Mesodermal cell (in vitro differentiated cells): ENCODE results near the gene MACROD2.

ENCODE experiments used
- H3K27ac ChIP-seq: 2 replicates; pipeline ENCODE4 v1.7.0; 2013; ENCODE audit warnings: mild to moderate bottlenecking, low read depth, low read length, moderate library complexity; ENCODE audit not compliant: severe bottlenecking
- H3K36me3 ChIP-seq: 2 replicates; pipeline ENCODE4 v1.7.1; 2013; ENCODE audit warnings: mild to moderate bottlenecking, low read length, moderate library complexity; ENCODE audit not compliant: control insufficient read depth, insufficient read depth
- H3K4me1 ChIP-seq: one replicate; pipeline ENCODE4 v1.7.1; 2013; ENCODE audit warnings: mild to moderate bottlenecking, low read length; ENCODE audit not compliant: insufficient read depth, control insufficient read depth, poor library complexity, severe bottlenecking
- H3K4me3 ChIP-seq: 2 replicates; pipeline ENCODE4 v1.7.0; 2013; ENCODE audit warnings: low read length, control low read depth, mild to moderate bottlenecking; ENCODE audit not compliant: insufficient read depth, poor library complexity, severe bottlenecking; ENCODE audit errors: extremely low read depth
- H3K9me3 ChIP-seq: 2 replicates; pipeline ENCODE4 v1.7.1; 2013; ENCODE audit warnings: mild to moderate bottlenecking, low read length, moderate library complexity; ENCODE audit not compliant: control insufficient read depth
- WGBS, 2 experiments: methylation state at CpG; one replicate each; pipeline ENCODE4 v1.1.5; 2013; ENCODE audit warnings: missing lambda C conversion rate in 2 of 2; ENCODE audit not compliant: insufficient coverage in 2 of 2; 5-methylcytosine and 5-hydroxymethylcytosine counted together

Gene MACROD2

GRCh38 chr20:15840636-15841301 lies 1845.5 kb downstream of the MACROD2 start:
- WGBS, 2 experiments: no CpG with 5 or more reads among the region's 4 CpGs
- Histone ChIP-seq H3K4me3 (no peak overlapping the region), H3K27ac (no peak overlapping the region), H3K4me1 (no peaks in the 10 kb centered on the region), H3K36me3 (no peaks in the 10 kb centered on the region), H3K9me3 (no peaks in the 10 kb centered on the region)

GRCh38 chr20:15842872-15843271 lies 1847.6 kb downstream of the MACROD2 start:
- no CpG with 5 or more reads among the region's 1 CpG for WGBS, 2 experiments
- Histone ChIP-seq H3K9me3 (no peaks in the 10 kb centered on the region), H3K4me1 (no peaks in the 10 kb centered on the region), H3K36me3 (no peaks in the 10 kb centered on the region), H3K27ac (no peak overlapping the region), H3K4me3 (no peak overlapping the region)

DNA sequence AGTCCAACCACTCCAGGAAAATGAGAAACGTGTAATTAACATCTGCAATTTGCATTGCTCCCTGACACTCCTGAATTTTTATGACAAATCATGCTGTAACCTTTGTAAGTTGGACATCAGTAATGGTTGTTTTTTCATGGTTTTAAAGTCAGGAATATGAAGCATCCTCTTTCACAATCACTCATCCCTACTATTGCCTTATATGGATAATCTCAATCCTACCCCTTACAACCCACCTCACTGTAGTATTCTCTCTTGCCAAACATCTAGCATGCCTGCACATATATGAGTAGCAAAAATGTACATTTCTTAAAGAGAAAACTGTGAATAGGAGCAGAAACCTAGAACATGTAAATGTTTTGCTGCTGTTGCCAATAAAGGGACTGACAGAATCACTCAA lies 1848.5 kb downstream of the MACROD2 start:
- no CpG with 5 or more reads among the region's 1 CpG for WGBS, 2 experiments

GRCh38 chr20:15847196-15847784 lies 1852.0 kb downstream of the MACROD2 start:
- Histone ChIP-seq H3K9me3 (no peaks in the 10 kb centered on the region), H3K4me1 (no peaks in the 10 kb centered on the region), H3K4me3 (no peak overlapping the region), H3K27ac (no peak overlapping the region), H3K36me3 (no peaks in the 10 kb centered on the region)
- 89 to 96% methylated on average over 4 to 5 of the region's 8 CpGs for WGBS, 2 experiments

More for the DNA sequence above, 1848.5 kb downstream of the MACROD2 start:
- H3K4me3 ChIP-seq: no peak overlapping the region
- H3K36me3 ChIP-seq: no peaks in the 10 kb centered on the region
- H3K27ac ChIP-seq: no peak overlapping the region
- H3K4me1 ChIP-seq: no peaks in the 10 kb centered on the region
- no peaks in the 10 kb centered on the region for H3K9me3 ChIP-seq

- no peaks in the 10 kb centered on the region for H3K36me3 ChIP-seq
- no peak overlapping the region for H3K4me3 ChIP-seq
- H3K4me1 ChIP-seq: no peaks in the 10 kb centered on the region
- no peaks in the 10 kb centered on the region for H3K9me3 ChIP-seq
- WGBS, 2 experiments: no CpG with 5 or more reads among the region's 3 CpGs
- H3K27ac ChIP-seq: no peak overlapping the region
Observed at GRCh38 chr20:15848126-15848525, 1852.8 kb downstream of the MACROD2 start.

DNA sequence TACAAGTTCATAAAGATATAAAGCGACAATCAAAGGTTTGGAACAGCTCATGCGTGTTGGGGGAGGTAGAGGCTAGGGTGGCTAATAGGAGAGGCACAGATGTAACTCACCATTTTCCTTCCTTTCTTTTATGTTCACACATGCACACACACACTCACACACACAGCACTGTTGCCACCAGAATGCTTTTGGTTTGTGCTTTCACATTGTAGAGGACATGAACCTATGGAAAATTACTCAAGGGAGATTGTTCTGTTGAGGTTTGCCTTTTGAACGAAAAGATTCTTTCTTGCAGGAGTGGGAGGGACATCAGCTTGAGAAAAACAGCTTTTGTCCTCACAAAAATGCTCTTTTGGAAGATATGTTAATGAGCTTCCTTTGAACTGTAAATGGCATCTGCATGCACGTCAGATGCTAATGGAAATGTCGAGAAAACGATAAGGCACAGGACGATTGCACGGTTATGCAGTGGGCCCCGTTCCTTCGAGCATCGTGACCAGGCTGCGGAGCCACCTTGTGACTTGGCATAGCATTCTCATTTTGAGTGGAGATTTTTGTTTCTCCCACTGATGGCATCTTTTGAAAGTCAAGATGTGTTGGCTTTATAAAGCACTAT lies 1853.8 kb downstream of the MACROD2 start:
- H3K36me3 ChIP-seq: no peaks in the 10 kb centered on the region
- H3K27ac ChIP-seq: no peak overlapping the region
- H3K9me3 ChIP-seq: no peaks in the 10 kb centered on the region
- 80 to 81% methylated on average over 9 to 11 of the region's 12 CpGs for WGBS, 2 experiments
- H3K4me3 ChIP-seq: no peak overlapping the region
- no peaks in the 10 kb centered on the region for H3K4me1 ChIP-seq

DNA sequence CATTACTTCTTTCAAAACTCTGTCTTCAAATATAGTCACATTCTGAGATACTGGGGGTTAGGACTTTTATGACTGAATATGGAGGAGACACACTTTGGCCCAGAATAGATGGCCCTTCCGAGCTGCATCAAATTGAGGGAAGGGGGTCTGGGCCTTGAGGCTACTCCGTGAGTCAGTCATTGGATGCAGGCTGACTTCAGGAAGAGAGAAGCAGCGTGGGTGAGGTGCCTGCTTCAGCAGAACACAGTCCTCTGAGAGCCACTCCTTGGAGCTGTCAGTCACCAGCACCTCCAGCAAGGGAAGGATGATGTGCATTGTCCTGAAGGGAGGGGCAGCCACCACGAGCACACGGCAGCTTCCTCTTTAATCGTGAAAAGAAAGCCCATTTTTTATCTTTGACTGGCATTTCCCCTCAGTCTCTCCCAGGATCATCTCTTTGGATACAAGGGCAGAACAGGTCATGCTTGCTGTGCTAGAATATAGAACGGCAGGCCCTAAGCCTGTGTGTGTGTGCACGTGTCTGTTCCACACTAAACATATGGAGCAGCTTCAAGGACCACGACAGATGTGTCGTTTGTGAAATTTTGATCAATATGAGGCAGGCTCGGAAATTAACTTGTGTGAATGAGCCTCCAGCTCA lies 1856.4 kb downstream of the MACROD2 start:
- Histone ChIP-seq H3K36me3 (no peaks in the 10 kb centered on the region), H3K4me3 (no peak overlapping the region), H3K4me1 (no peaks in the 10 kb centered on the region), H3K27ac (no peak overlapping the region), H3K9me3 (no peaks in the 10 kb centered on the region)
- WGBS, 2 experiments: 85 to 88% methylated on average over 9 to 10 of the region's 11 CpGs

- no peak overlapping the region for H3K4me3 ChIP-seq
- H3K9me3 ChIP-seq: no peaks in the 10 kb centered on the region
- 80% methylated on average over 1 of the region's 2 CpGs; no CpG with 5 or more reads in 1 of the 2 experiments for WGBS, 2 experiments
- no peaks in the 10 kb centered on the region for H3K4me1 ChIP-seq
- no peak overlapping the region for H3K27ac ChIP-seq
- no peaks in the 10 kb centered on the region for H3K36me3 ChIP-seq
Observed at GRCh38 chr20:15854911-15855310, 1859.6 kb downstream of the MACROD2 start.

DNA sequence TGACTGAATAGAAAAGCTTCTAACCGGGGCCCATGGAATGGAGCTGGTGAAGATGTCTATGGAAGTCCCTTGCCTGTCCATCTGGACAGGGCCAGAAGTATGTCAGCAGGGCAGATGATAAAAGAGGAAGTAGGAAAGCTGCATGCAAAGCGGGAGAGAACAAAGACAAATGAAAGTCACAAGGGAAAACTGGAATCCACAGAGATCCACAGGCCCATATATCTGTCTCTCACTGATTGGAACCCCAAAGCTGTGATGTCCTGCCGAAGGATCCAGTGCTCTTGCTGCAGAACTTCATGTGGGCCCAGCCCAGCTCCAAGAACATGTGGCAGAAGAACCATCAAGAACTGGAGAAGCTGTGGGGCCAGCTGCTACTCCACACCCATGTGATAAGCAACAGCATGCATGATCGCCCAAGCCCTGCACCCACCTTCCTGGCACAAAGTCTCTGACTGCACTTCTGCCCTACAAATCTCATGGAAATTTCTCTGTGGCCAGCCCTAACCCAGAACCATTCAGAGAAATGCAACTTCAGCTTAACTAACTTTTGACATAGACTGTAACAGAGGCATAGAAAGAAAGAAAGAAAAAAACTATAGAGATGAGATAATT lies 1862.0 kb downstream of the MACROD2 start:
- no peak overlapping the region for H3K27ac ChIP-seq
- no peaks in the 10 kb centered on the region for H3K4me1 ChIP-seq
- H3K9me3 ChIP-seq: no peaks in the 10 kb centered on the region
- no peaks in the 10 kb centered on the region for H3K36me3 ChIP-seq
- H3K4me3 ChIP-seq: no peak overlapping the region
- 81 to 85% methylated on average over 3 to 4 of the region's 4 CpGs for WGBS, 2 experiments

DNA sequence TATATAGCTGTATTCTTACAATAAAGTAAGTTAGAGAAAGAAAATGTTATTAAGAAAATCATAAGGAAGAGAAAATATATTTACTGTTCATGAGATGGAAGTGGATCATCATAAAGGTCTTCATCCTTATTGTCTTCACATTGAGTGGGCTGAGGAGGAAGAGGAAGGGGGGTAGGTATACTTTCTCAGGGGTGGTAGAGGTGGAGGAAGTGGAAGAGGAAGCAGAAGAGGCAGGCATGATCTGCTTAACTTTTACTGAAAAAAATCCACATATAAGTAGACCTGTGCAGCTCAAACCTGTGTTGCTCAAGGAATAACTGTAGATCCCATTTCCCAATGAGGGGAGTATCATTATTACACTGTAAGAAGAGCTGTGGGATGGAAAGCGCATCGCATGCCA lies 1863.7 kb downstream of the MACROD2 start:
- no peaks in the 10 kb centered on the region for H3K9me3 ChIP-seq
- no peak overlapping the region for H3K27ac ChIP-seq
- 100% methylated on average over 2 of the region's 2 CpGs for WGBS, 2 experiments
- H3K36me3 ChIP-seq: no peaks in the 10 kb centered on the region
- no peaks in the 10 kb centered on the region for H3K4me1 ChIP-seq
- H3K4me3 ChIP-seq: no peak overlapping the region
